Uterus (tissue), 4 donors: ENCODE data around the gene SPRN. TPM values are rescaled to one million over a fixed set of nuclear protein-coding genes. Genes with fewer than 3 reads are reported as not detected.
"Not testable (repeated sequence)": the region's sequence is repeated elsewhere in the genome, so short reads cannot be mapped to it uniquely, and the experiment has no call there.

Experiments
- DNase-seq, 2 donors: peaks; one replicate each; pipeline ENCODE4 v3.0.0-alpha.2; 2019 to 2020
- H3K27ac ChIP-seq, 2 donors: fragments of 200-600 bp; sonication (generic); 1 replicate in 1 of 2; 2 replicates in 1 of 2; pipeline ENCODE4 v1.5.1; 2016 to 2018
- H3K27me3 ChIP-seq, 2 donors: fragments of 200-600 bp; sonication (generic); one replicate each; pipeline ENCODE4 v1.5.1; 2018 to 2019; ENCODE audit warnings: control low read depth in 1 of 2
- H3K36me3 ChIP-seq, 2 donors: fragments of 200-600 bp; sonication (generic); one replicate each; pipeline ENCODE4 v1.5.1; 2019; ENCODE audit warnings: control low read depth in 1 of 2
- H3K4me1 ChIP-seq, 2 donors: fragments of 200-600 bp; sonication (generic); one replicate each; pipeline ENCODE4 v1.5.1; 2018 to 2019; ENCODE audit warnings: control low read depth in 1 of 2
- H3K4me3 ChIP-seq, 2 donors: fragments of 200-600 bp; sonication (generic); 1 replicate in 1 of 2; 2 replicates in 1 of 2; pipeline ENCODE4 v1.5.1; 2018 to 2019; ENCODE audit warnings: mild to moderate bottlenecking in 1 of 2
- H3K9me3 ChIP-seq, 2 donors: fragments of 200-600 bp; sonication (generic); one replicate each; pipeline ENCODE4 v1.5.1; 2019; ENCODE audit warnings: control low read depth in 1 of 2
- POLR2A ChIP-seq, 2 donors: fragments of 450-650 bp; IDR thresholded peaks; one replicate each; pipeline ENCODE4 v1.6.1; 2016; ENCODE audit warnings: antibody characterized with exemption in 2 of 2, mild to moderate bottlenecking in 1 of 2, moderate library complexity in 1 of 2
- intact Hi-C: fragments of 100-400 bp; cut with DNase I; formaldehyde crosslinking; loops from one replicate; pipeline ENCODE4 v1.15.1; 2023; ENCODE audit warnings: low total_unique reads
- total RNA-seq, 4 donors: library from RNA; depleted of rRNA in 3 of 4; stranded (reverse); fragments of >200 nt in 3 of 4; gene quantifications; one replicate each; pipeline versions ENCODE4 v1.1.0 to v1.2.4, GENCODE V29; 2014 to 2023
- TF ChIP-seq, protein P1 (sequence below), 4 experiments: fragments of 200-600 bp in 2 of 4; fragments of 450-650 bp in 2 of 4; sonication (generic) in 2 of 4; IDR thresholded peaks; one replicate each; pipeline ENCODE4 v1.5.1; 2016 to 2019; ENCODE audit warnings: antibody characterized with exemption in 4 of 4, mild to moderate bottlenecking in 2 of 4, moderate library complexity in 1 of 4
- donor health status: DM: yes; HTN: yes; CAD: no.

SPRN gene
- total RNA-seq, 4 donors from 2014 or later: 0.62 TPM; not detected in 3

DNA sequence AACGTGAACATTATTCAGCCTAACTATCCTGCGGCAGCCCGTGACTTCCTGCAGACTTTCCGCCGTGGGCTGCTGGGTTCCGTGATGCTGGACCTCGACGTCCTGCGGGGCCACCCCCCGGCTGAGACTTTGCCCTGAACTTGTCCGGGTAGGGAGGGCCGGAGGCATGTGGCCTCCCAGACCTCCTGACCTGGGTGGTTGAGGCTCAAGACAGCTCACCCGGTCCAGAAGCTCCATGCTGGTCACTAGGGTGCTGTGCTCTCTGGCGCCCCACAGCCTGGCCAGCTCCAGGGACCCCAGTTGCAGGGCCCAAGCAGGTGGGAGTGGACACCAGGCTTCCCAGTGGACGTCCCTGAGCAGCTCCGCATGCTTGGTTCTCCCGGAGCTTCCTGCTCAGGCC is 4.4 kb downstream of the SPRN start:
- H3K27me3 ChIP-seq: no peaks in the 10 kb centered on the region
- H3K4me1 ChIP-seq: peaks cover 0 to 3% of the 10 kb centered on the region in 2 donors
- no peaks in the 10 kb centered on the region for H3K36me3 ChIP-seq
- H3K9me3 ChIP-seq: no peaks in the 10 kb centered on the region
- no peak overlapping the region for H3K4me3 ChIP-seq
- no peak overlapping the region for H3K27ac ChIP-seq
- DNase-seq: no peak
- no peak for TF ChIP-seq POLR2A (IDR thresholded peaks at IDR 0.05)
- TF ChIP-seq, protein P1, sequence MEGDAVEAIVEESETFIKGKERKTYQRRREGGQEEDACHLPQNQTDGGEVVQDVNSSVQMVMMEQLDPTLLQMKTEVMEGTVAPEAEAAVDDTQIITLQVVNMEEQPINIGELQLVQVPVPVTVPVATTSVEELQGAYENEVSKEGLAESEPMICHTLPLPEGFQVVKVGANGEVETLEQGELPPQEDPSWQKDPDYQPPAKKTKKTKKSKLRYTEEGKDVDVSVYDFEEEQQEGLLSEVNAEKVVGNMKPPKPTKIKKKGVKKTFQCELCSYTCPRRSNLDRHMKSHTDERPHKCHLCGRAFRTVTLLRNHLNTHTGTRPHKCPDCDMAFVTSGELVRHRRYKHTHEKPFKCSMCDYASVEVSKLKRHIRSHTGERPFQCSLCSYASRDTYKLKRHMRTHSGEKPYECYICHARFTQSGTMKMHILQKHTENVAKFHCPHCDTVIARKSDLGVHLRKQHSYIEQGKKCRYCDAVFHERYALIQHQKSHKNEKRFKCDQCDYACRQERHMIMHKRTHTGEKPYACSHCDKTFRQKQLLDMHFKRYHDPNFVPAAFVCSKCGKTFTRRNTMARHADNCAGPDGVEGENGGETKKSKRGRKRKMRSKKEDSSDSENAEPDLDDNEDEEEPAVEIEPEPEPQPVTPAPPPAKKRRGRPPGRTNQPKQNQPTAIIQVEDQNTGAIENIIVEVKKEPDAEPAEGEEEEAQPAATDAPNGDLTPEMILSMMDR (IDR thresholded peaks at IDR 0.05): no peak
- intact Hi-C loops: no loop called here

DNA sequence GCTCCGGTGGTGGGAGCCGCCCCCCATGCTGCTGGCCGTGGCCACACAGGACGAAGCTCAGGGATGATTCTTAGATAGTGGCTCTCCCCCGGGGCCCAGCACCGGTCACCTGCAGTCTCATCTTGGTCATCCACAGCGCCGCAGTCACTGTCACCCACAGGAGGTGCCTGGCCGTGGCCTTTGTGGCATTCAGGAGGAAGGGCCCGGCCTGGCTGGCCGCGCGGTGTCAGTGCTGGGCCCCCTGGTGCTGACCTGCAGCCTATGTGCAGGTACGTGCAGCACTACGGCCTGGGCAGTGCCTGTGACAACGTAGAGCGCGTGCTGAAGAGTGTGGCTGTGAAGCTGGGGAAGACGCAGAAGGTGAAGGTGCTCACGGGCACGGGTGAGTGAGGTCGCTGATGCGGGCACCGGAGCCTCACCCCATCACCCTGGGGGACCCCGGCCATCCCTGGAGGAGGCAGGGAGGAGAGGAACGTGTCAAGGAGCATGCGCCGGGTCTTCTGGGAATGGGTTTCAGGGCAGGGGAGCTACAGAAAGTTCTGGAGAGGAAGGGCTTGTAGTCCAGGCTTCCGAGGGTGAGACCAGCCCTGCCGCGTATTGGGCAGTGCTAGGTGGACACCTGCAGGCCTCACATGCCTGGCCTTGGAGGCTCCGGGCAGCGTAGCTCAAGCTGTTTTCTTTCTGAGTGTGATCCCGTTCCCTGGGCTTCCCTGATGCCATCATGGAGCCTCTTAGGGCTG is 5.0 kb downstream of the SPRN start:
- no peaks in the 10 kb centered on the region for H3K36me3 ChIP-seq
- TF ChIP-seq POLR2A (IDR thresholded peaks at IDR 0.05): no peak
- TF ChIP-seq, protein P1 (IDR thresholded peaks at IDR 0.05): no peak
- no peaks in the 10 kb centered on the region for H3K9me3 ChIP-seq
- H3K4me1 ChIP-seq: peaks cover 0 to 3% of the 10 kb centered on the region in 2 donors
- no peak for DNase-seq
- intact Hi-C loops: no loop called here
- H3K4me3 ChIP-seq: no peak overlapping the region
- H3K27me3 ChIP-seq: no peaks in the 10 kb centered on the region
- H3K27ac ChIP-seq: no peak overlapping the region

DNA sequence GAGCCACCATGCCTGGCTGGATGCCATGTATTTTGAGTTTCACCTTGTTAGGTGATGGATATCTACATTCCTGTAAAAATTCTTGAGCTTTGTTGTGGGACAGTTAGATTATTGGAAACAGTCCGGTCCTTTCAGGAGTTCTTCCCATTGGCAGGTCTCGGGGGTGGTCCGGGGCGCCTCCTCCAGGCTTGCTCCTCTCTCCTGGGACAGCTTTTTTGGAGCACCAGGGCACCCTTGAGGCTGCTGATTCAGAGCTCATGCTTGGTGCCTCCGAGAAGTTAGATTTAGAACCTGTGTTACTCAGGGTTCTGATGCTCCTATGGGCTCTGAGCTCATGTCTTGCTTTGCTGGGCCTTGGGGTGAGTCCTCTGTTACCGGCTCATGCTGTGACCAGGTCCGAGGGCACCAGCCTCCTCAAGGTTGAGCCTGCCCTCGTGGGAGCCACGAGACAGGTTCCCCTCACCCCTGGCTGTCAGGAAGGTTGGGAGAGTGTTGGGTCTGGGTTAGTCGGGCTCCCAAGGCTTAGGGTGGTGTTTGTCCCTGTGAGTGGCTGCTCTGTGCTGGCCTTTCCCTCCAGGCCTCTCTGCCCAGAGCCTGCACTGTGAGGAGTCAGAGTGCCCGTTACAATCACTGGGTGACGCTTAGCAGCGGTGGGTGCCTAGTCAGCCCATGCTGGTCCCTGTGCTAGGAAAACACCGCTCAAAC is 6.0 kb downstream of the SPRN start:
- Histone ChIP-seq H3K27ac (no peak overlapping the region), H3K27me3 (no peaks in the 10 kb centered on the region), H3K4me3 (no peak overlapping the region), H3K9me3 (no peaks in the 10 kb centered on the region), H3K4me1 (peaks cover 0 to 3% of the 10 kb centered on the region in 2 donors), H3K36me3 (no peaks in the 10 kb centered on the region)
- no peak for DNase-seq
- intact Hi-C loops: no loop called here
- TF ChIP-seq POLR2A (IDR thresholded peaks at IDR 0.05): no peak
- TF ChIP-seq, protein P1 (IDR thresholded peaks at IDR 0.05): no peak

DNA sequence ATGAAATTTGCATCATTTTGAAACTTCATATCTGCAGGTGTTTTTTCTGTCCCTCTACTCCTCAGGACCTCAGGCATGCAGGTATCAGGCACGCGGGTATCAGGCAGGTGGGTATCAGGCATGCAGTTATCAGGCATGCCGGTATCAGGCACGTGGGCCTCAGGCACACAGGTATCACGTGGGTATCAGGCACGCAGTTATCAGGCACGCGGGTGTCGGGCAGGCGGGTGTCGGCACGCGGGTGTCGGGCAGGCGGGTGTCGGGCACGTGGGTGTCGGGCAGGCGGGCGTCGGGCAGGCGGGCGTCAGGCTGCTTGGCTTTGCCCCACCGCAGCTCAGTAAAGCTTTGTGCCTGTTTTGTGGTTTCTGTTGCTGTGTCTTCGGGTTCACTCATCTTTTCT is 8.7 kb downstream of the SPRN start:
- H3K9me3 ChIP-seq: peaks cover 0 to 14% of the 10 kb centered on the region in 2 donors
- TF ChIP-seq POLR2A (IDR thresholded peaks at IDR 0.05): no peak
- TF ChIP-seq, protein P1 (IDR thresholded peaks at IDR 0.05): no peak
- intact Hi-C loops: no loop called here
- H3K4me1 ChIP-seq: no peaks in the 10 kb centered on the region
- no peak for DNase-seq
- H3K4me3 ChIP-seq: no peak overlapping the region
- no peak overlapping the region for H3K27ac ChIP-seq
- no peaks in the 10 kb centered on the region for H3K27me3 ChIP-seq
- H3K36me3 ChIP-seq: no peaks in the 10 kb centered on the region

DNA sequence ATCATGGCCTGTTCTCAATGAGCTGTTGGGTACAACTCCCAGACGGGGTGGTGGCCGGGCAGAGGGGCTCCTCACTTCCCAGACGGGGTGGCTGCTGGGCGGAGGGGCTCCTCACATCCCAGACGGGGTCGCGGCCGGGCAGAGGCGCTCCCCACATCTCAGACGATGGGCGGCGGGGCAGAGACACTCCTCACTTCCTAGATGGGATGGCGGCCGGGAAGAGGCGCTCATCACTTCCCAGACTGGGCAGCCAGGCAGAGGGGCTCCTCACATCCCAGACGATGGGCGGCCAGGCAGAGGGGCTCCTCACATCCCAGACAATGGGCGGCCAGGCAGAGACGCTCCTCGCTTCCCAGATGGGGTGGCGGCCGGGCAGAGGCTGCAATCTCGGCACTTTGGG is 10.0 kb downstream of the SPRN start:
- DNase-seq, H3K36me3 ChIP-seq, H3K27ac ChIP-seq, H3K4me3 ChIP-seq, intact Hi-C loops, H3K4me1 ChIP-seq, H3K27me3 ChIP-seq: not testable (repeated sequence)
- H3K9me3 ChIP-seq: peaks cover 0 to 18% of the 10 kb centered on the region in 2 donors
